ENCODE measurements around the gene FAM107B.

DNA sequence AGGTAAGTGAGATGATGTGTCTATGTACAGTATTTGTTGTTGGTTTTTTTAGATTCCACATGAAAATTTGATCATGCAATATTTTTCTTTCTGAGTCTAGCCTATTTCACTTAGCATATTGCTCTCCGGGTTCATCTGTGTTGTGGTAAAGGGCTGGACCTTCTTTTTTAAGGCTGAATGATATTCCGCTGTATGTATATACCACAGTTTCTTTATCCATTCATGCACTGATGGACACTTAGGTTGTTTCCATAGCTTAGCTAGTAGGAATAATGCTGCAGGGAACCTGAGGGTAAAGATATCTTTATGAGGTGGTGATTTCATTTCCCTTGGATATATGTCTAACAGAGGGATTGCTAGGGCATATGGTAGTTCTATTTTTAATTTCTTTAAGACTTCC, 80.8 kb downstream of the FAM107B start:
- no peak for TF ChIP-seq POLR2A (IDR thresholded peaks at IDR 0.05)
- TF ChIP-seq, protein P1, sequence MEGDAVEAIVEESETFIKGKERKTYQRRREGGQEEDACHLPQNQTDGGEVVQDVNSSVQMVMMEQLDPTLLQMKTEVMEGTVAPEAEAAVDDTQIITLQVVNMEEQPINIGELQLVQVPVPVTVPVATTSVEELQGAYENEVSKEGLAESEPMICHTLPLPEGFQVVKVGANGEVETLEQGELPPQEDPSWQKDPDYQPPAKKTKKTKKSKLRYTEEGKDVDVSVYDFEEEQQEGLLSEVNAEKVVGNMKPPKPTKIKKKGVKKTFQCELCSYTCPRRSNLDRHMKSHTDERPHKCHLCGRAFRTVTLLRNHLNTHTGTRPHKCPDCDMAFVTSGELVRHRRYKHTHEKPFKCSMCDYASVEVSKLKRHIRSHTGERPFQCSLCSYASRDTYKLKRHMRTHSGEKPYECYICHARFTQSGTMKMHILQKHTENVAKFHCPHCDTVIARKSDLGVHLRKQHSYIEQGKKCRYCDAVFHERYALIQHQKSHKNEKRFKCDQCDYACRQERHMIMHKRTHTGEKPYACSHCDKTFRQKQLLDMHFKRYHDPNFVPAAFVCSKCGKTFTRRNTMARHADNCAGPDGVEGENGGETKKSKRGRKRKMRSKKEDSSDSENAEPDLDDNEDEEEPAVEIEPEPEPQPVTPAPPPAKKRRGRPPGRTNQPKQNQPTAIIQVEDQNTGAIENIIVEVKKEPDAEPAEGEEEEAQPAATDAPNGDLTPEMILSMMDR (IDR thresholded peaks at IDR 0.05), result no peak
- no peak for TF ChIP-seq POLR2AphosphoS5 (IDR thresholded peaks at IDR 0.05)

Measured in breast epithelium (tissue), 3 donors.